ENCODE data around the gene MACO1. TPM values are rescaled to one million over a fixed set of nuclear protein-coding genes. Genes with fewer than 3 reads are reported as not detected.

The MACO1 gene
- total and polyA plus RNA-seq, 2 of the 8 experiments (the other 6 are each of a cell fraction or from before 2014, with no cell fraction given) = 3.5 to 15.1 TPM

DNA sequence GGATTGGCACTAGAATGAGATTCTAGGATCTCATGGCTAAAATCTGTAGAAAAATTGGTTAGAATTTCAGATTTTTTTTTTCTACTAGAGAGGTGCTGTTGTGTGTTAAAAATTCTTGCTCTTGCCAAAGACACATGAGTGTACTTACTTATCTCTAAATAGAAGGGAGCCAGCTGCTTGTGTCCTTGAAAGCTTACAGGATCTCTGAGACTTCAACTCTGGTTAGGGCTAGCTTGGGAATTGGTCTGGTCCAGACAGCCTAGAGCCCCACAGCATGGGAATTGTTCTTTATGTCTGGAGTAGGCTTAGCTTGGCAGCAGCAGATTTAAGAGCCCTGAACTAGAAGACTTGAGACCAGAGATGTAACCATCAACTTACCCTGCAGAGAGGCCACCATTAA is 37.3 kb downstream of the MACO1 start:
- Histone ChIP-seq H3K4me1 (replicated peaks in 1 of 4; ENCODE audit: control insufficient read depth in 3 of 4, insufficient read depth in 4 of 4, low read length in 3 of 4) (no peaks in the 10 kb centered on the region), H2BK120ac (replicated peaks; ENCODE audit: low read depth, low read length) (no peak overlapping the region), H2AK5ac (ENCODE audit: low read depth, low read length) (no peak overlapping the region), H2AFZ (ENCODE audit: low read length) (no peak overlapping the region), H3K4me3 (ENCODE audit: extremely low read depth in 1 of 4, insufficient read depth in 2 of 4, low read depth in 3 of 4, low read length in 4 of 4) (no peak overlapping the region), H3K23ac (ENCODE audit: insufficient read length) (no peak overlapping the region), H3K4ac (replicated peaks; ENCODE audit: insufficient read length, low read depth, low read length) (no peak overlapping the region), H3K56ac (replicated peaks; ENCODE audit: insufficient read length, low read depth, low read length) (no peak overlapping the region), H3K14ac (ENCODE audit: insufficient read length) (no peak overlapping the region), H3K9ac (replicated peaks in 1 of 4; ENCODE audit: extremely low read depth in 1 of 4, low read depth in 3 of 4, low read length in 3 of 4) (no peak overlapping the region), H3K27me3 (replicated peaks in 1 of 4; ENCODE audit: control insufficient read depth in 3 of 4, extremely low read depth in 1 of 4, insufficient read depth in 3 of 4, low read length in 3 of 4) (no peaks in the 10 kb centered on the region), H3K18ac (ENCODE audit: extremely low read depth, low read length) (no peak overlapping the region), H2BK5ac (ENCODE audit: low read depth, low read length) (no peak overlapping the region), H4K8ac (ENCODE audit: extremely low read depth, insufficient read depth, low read length) (no peak overlapping the region), H3K79me1 (ENCODE audit: low read depth, low read length) (no peaks in the 10 kb centered on the region; the same call in 1 of the 2 replicates), H2BK20ac (ENCODE audit: low read length) (no peak overlapping the region), H3K4me2 (ENCODE audit: insufficient read depth in 1 of 2, low read depth in 2 of 2, low read length in 2 of 2) (no peak overlapping the region), H2BK12ac (ENCODE audit: low read depth, low read length) (no peak overlapping the region), H4K5ac (ENCODE audit: insufficient read length, low read depth, low read length) (no peak overlapping the region), H2BK15ac (ENCODE audit: low read length) (no peak overlapping the region), H3K9me3 (ENCODE audit: insufficient read depth in 2 of 2, low read depth in 1 of 2, low read length in 1 of 2) (no peaks in the 10 kb centered on the region), H4K20me1 (replicated peaks in 1 of 2; ENCODE audit: control insufficient read depth in 1 of 2, insufficient read depth in 2 of 2, low read length in 2 of 2) (peaks cover 0 to 2% of the 10 kb centered on the region in 2 experiments), H3K23me2 (ENCODE audit: low read depth, low read length) (no peaks in the 10 kb centered on the region), H3K79me2 (ENCODE audit: control insufficient read depth in 1 of 2, insufficient read depth in 2 of 2, low read length in 2 of 2) (no peaks in the 10 kb centered on the region; a peak in 1 of 4 replicates), H3K36me3 (ENCODE audit: control insufficient read depth in 2 of 4, insufficient read depth in 4 of 4, low read length in 3 of 4) (no peaks in the 10 kb centered on the region), H3K27ac (ENCODE audit: low read depth, low read length) (no peak overlapping the region), H4K91ac (replicated peaks; ENCODE audit: insufficient read length, low read length) (no peak overlapping the region)
- DNase-seq (ENCODE audit: low read depth in 1 of 2, low spot score in 2 of 2) (no peak), FAIRE-seq (no peak)
- CTCF ChIA-PET (ENCODE audit: partially characterized antibody) = interaction anchor here (0.7 to 2.3 kb wide), 2 partner anchors 17 to 316 kb away, joined by 3 to 7 read pairs; no protein-coding TSS in a partner anchor
- POLR2A ChIA-PET (ENCODE audit: partially characterized antibody) = no interaction called here
- no peak for TF ChIP-seq JUN (IDR thresholded peaks at IDR 0.05; ENCODE audit: low read depth, low read length)
- TF ChIP-seq GTF2F1 (IDR thresholded peaks at IDR 0.05; ENCODE audit: borderline replicate concordance, low read depth, low read length) = no peak
- no peak for TF ChIP-seq NANOG (IDR thresholded peaks at IDR 0.05; ENCODE audit: insufficient read depth, low read depth, low read length, poor library complexity, severe bottlenecking)
- TF ChIP-seq CEBPB (IDR thresholded peaks at IDR 0.05; ENCODE audit: low read depth, low read length) = no peak
- no peak for TF ChIP-seq EP300 (IDR thresholded peaks at IDR 0.05; ENCODE audit: borderline replicate concordance in 1 of 2, low read depth in 2 of 2, low read length in 2 of 2)
- no peak for TF ChIP-seq TCF12 (IDR thresholded peaks at IDR 0.05; ENCODE audit: low read depth, low read length)
- no peak for TF ChIP-seq CBX5 (IDR thresholded peaks at IDR 0.05; ENCODE audit: low read depth, low read length)
- TF ChIP-seq SP4 (IDR thresholded peaks at IDR 0.05; ENCODE audit: low read length) = no peak
- TF ChIP-seq FOSL1 (IDR thresholded peaks at IDR 0.05; ENCODE audit: insufficient read depth, low read depth, low read length) = no peak
- no peak for TF ChIP-seq BCL11A (IDR thresholded peaks at IDR 0.05; ENCODE audit: low read depth in 2 of 2, low read length in 2 of 2)
- TF ChIP-seq, protein P1, sequence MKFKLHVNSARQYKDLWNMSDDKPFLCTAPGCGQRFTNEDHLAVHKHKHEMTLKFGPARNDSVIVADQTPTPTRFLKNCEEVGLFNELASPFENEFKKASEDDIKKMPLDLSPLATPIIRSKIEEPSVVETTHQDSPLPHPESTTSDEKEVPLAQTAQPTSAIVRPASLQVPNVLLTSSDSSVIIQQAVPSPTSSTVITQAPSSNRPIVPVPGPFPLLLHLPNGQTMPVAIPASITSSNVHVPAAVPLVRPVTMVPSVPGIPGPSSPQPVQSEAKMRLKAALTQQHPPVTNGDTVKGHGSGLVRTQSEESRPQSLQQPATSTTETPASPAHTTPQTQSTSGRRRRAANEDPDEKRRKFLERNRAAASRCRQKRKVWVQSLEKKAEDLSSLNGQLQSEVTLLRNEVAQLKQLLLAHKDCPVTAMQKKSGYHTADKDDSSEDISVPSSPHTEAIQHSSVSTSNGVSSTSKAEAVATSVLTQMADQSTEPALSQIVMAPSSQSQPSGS (IDR thresholded peaks at IDR 0.05; ENCODE audit: low read length) = no peak
- TF ChIP-seq, protein P2, sequence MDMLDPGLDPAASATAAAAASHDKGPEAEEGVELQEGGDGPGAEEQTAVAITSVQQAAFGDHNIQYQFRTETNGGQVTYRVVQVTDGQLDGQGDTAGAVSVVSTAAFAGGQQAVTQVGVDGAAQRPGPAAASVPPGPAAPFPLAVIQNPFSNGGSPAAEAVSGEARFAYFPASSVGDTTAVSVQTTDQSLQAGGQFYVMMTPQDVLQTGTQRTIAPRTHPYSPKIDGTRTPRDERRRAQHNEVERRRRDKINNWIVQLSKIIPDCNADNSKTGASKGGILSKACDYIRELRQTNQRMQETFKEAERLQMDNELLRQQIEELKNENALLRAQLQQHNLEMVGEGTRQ (IDR thresholded peaks at IDR 0.05; ENCODE audit: low read length) = no peak
- no peak for TF ChIP-seq SUZ12 (IDR thresholded peaks at IDR 0.05; ENCODE audit: low read length)
